Osteoblast (primary cell): Measurements from ENCODE around the gene C11orf91. TPM values are rescaled to one million over a fixed set of nuclear protein-coding genes. Genes with fewer than 3 reads are reported as not detected.

Experiments
- DNase-seq: peaks from one replicate; pipeline ENCODE4 v3.0.0; 2011; ENCODE audit warnings: low spot score, mixed read lengths; ENCODE audit not compliant: insufficient read length; ENCODE audit errors: missing footprints
- H2AFZ ChIP-seq: 2 replicates; pipeline ENCODE4 v1.6.0; 2011; ENCODE audit warnings: mild to moderate bottlenecking, low read length
- H3K27ac ChIP-seq: 2 replicates; pipeline ENCODE4 v1.5.1; 2011; ENCODE audit warnings: mild to moderate bottlenecking, low read depth, low read length, moderate library complexity
- H3K27me3 ChIP-seq: 2 replicates; pipeline ENCODE4 v1.6.0; 2012; ENCODE audit warnings: mild to moderate bottlenecking, control low read depth, inconsistent platforms, low read length, moderate library complexity; ENCODE audit not compliant: insufficient read depth
- H3K36me3 ChIP-seq: 2 replicates; pipeline ENCODE4 v1.5.1; 2011; ENCODE audit warnings: mild to moderate bottlenecking, low read length, control low read depth, moderate library complexity; ENCODE audit not compliant: insufficient read depth
- H3K4me1 ChIP-seq: 2 replicates; pipeline ENCODE4 v1.5.1; 2011; ENCODE audit warnings: mild to moderate bottlenecking, low read length, control low read depth, moderate library complexity; ENCODE audit not compliant: insufficient read depth
- H3K4me2 ChIP-seq: 2 replicates; pipeline ENCODE4 v1.6.0; 2011; ENCODE audit warnings: mild to moderate bottlenecking, low read length; ENCODE audit not compliant: insufficient read depth
- H3K4me3 ChIP-seq: fragments of 200-600 bp; sonication (generic); 3 replicates; pipeline ENCODE4 v1.5.1; 2012; ENCODE audit warnings: mild to moderate bottlenecking, low read length, inconsistent platforms; ENCODE audit not compliant: insufficient read depth
- H3K79me2 ChIP-seq: 2 replicates; pipeline ENCODE4 v1.6.0; 2012; ENCODE audit warnings: mild to moderate bottlenecking, low read length, control low read depth, inconsistent platforms; ENCODE audit not compliant: insufficient read depth
- H3K9me3 ChIP-seq: 2 replicates; pipeline ENCODE4 v1.5.1; 2011; ENCODE audit warnings: low read depth, low read length, control low read depth
- H4K20me1 ChIP-seq: 2 replicates; pipeline ENCODE4 v1.6.0; 2012; ENCODE audit warnings: mild to moderate bottlenecking, low read length, control low read depth; ENCODE audit not compliant: insufficient read depth
- CTCF ChIP-seq: IDR thresholded peaks from 2 replicates; pipeline ENCODE4 v1.5.1; 2011; ENCODE audit warnings: mild to moderate bottlenecking, low read depth, low read length, moderate library complexity; ENCODE audit errors: extremely low read depth
- total RNA-seq: library from RNA; depleted of rRNA; stranded (reverse); fragments of >200 nt; gene quantifications from 2 replicates; pipeline ENCODE4 v1.2.3, GENCODE V29; 2012

Gene C11orf91
- total RNA-seq, 1 donor = not detected

GRCh38 chr11:33722590-33723234 lies 22.1 kb upstream of the C11orf91 start:
- no peak for TF ChIP-seq CTCF
- H3K79me2 ChIP-seq = peaks cover 97% of the 10 kb centered on the region
- no peak overlapping the region for H2AFZ ChIP-seq
- H3K9me3 ChIP-seq = no peaks in the 10 kb centered on the region
- peak overlapping the region; percentile 17 for H3K4me3 ChIP-seq
- peak overlapping the region; percentile 100 for H3K27ac ChIP-seq
- peak overlapping the region; percentile 67 for H3K4me2 ChIP-seq
- H3K36me3 ChIP-seq = peaks cover 49% of the 10 kb centered on the region
- H4K20me1 ChIP-seq = peaks cover 14% of the 10 kb centered on the region
- no peaks in the 10 kb centered on the region for H3K27me3 ChIP-seq
- DNase-seq = peak; percentile 35
- H3K4me1 ChIP-seq = peaks cover 50% of the 10 kb centered on the region

GRCh38 chr11:33721984-33722383 lies 21.4 kb upstream of the C11orf91 start:
- no peak for DNase-seq
- H3K27ac ChIP-seq = peak overlapping the region; percentile 100
- peaks cover 56% of the 10 kb centered on the region for H3K36me3 ChIP-seq
- H3K27me3 ChIP-seq = no peaks in the 10 kb centered on the region
- peaks cover 17% of the 10 kb centered on the region for H4K20me1 ChIP-seq
- no peak overlapping the region for H2AFZ ChIP-seq
- peaks cover 50% of the 10 kb centered on the region for H3K4me1 ChIP-seq
- H3K4me2 ChIP-seq = peak overlapping the region; percentile 67
- no peak overlapping the region for H3K4me3 ChIP-seq
- peaks cover 99% of the 10 kb centered on the region for H3K79me2 ChIP-seq
- no peaks in the 10 kb centered on the region for H3K9me3 ChIP-seq
- no peak for TF ChIP-seq CTCF

GRCh38 chr11:33721426-33721825 lies 20.8 kb upstream of the C11orf91 start:
- TF ChIP-seq CTCF = no peak
- Histone ChIP-seq H3K4me1 (peaks cover 50% of the 10 kb centered on the region), H3K4me3 (no peak overlapping the region), H3K27me3 (no peaks in the 10 kb centered on the region), H3K4me2 (no peak overlapping the region), H3K27ac (peak overlapping the region; percentile 100), H3K9me3 (no peaks in the 10 kb centered on the region), H3K79me2 (peaks cover 100% of the 10 kb centered on the region), H3K36me3 (peaks cover 62% of the 10 kb centered on the region), H2AFZ (no peak overlapping the region), H4K20me1 (peaks cover 22% of the 10 kb centered on the region)
- no peak for DNase-seq

GRCh38 chr11:33719587-33719986 lies 19.0 kb upstream of the C11orf91 start:
- Histone ChIP-seq H3K4me1 (peaks cover 40% of the 10 kb centered on the region), H3K9me3 (no peaks in the 10 kb centered on the region), H3K79me2 (peaks cover 98% of the 10 kb centered on the region), H3K4me2 (no peak overlapping the region), H4K20me1 (peaks cover 26% of the 10 kb centered on the region), H3K4me3 (no peak overlapping the region), H3K27me3 (no peaks in the 10 kb centered on the region), H3K36me3 (peaks cover 75% of the 10 kb centered on the region), H3K27ac (peak overlapping the region; percentile 100), H2AFZ (no peak overlapping the region)
- no peak for DNase-seq
- TF ChIP-seq CTCF = no peak
